Sigmoid colon (tissue), 7 donors: ENCODE results near the gene ZNF362. TPM values are rescaled to one million over a fixed set of nuclear protein-coding genes. Genes with fewer than 3 reads are reported as not detected.

ENCODE experiments used
- DNase-seq: peaks from one replicate; pipeline ENCODE4 v3.0.0-alpha.2; 2019
- H3K27ac ChIP-seq, 4 donors: fragments of 200-600 bp; sonication (generic); one replicate each; pipeline ENCODE4 v1.5.1; 2016 to 2019; ENCODE audit warnings: mild to moderate bottlenecking in 1 of 4
- H3K27me3 ChIP-seq, 3 donors: fragments of 200-600 bp; sonication (generic); one replicate each; pipeline ENCODE4 v1.5.1; 2019; ENCODE audit warnings: mild to moderate bottlenecking in 1 of 3
- H3K36me3 ChIP-seq, 4 donors: fragments of 200-600 bp; sonication (generic); one replicate each; pipeline ENCODE4 v1.5.1; 2016 to 2019
- H3K4me1 ChIP-seq, 4 donors: fragments of 200-600 bp; sonication (generic); one replicate each; pipeline ENCODE4 v1.5.1; 2017 to 2019
- H3K4me3 ChIP-seq, 4 donors: fragments of 200-600 bp; sonication (generic); one replicate each; pipeline ENCODE4 v1.5.1; 2017 to 2019; ENCODE audit warnings: mild to moderate bottlenecking in 2 of 4, moderate library complexity in 1 of 4
- H3K9me3 ChIP-seq, 4 donors: fragments of 200-600 bp in 3 of 4; sonication (generic) in 3 of 4; one replicate each; pipeline versions ENCODE4 v1.5.1 to v1.6.1; 2013 to 2019
- CTCF ChIP-seq, 4 experiments: fragments of 450-650 bp in 3 of 4; fragments of 200-600 bp in 1 of 4; IDR thresholded peaks; one replicate each; pipeline ENCODE4 v1.5.1; 2016 to 2019; ENCODE audit warnings: antibody characterized with exemption in 4 of 4, mild to moderate bottlenecking in 3 of 4, moderate library complexity in 2 of 4
- EP300 ChIP-seq, 4 donors: sonication (generic); formaldehyde crosslinking; IDR thresholded peaks; one replicate each; pipeline ENCODE4 v1.6.1; 2017; ENCODE audit warnings: antibody characterized with exemption in 4 of 4
- POLR2A ChIP-seq, 2 donors: fragments of 450-650 bp; IDR thresholded peaks; one replicate each; pipeline ENCODE4 v1.6.1; 2016; ENCODE audit warnings: antibody characterized with exemption in 2 of 2, mild to moderate bottlenecking in 2 of 2, moderate library complexity in 2 of 2
- POLR2AphosphoS5 ChIP-seq, 4 donors: sonication (generic); formaldehyde crosslinking; IDR thresholded peaks; one replicate each; pipeline ENCODE4 v1.6.1; 2017; ENCODE audit warnings: antibody characterized with exemption in 4 of 4
- WGBS, 2 donors: extraction: QIAGEN DNeasy Blood & Tissue Kit; methylation state at CpG; one replicate each; pipeline ENCODE4 v1.1.7; 2013; 5-methylcytosine and 5-hydroxymethylcytosine counted together
- intact Hi-C: fragments of 100-400 bp; cut with DNase I; formaldehyde crosslinking; loops from one replicate; pipeline ENCODE4 v1.15.1; 2023
- polyA plus RNA-seq, 3 donors: library from polyadenylated mRNA; stranded (reverse); fragments of 200-250 nt; gene quantifications; one replicate each; pipeline ENCODE4 v1.2.3, GENCODE V29; 2013
- total RNA-seq, 4 donors: library from RNA; depleted of rRNA; stranded (reverse); fragments of >200 nt; gene quantifications; one replicate each; pipeline ENCODE4 v1.1.0, GENCODE V29; 2016
- donor health status: healthy with polysubstance abuse.
- donor health status: Bipolar disorder and iron deficiency.
- donor health status: healthy.

Gene ZNF362
- total and polyA plus RNA-seq, 7 donors: 3.5 to 18.8 (median 11.2) TPM

GRCh38 chr1:33298623-33299277, 42.5 kb downstream of the ZNF362 start:
- TF ChIP-seq POLR2A (IDR thresholded peaks at IDR 0.05) (no peak), CTCF (IDR thresholded peaks at IDR 0.05) (peak; percentile 54 to 94 (median 85))
- Histone ChIP-seq H3K27ac (peak overlapping the region in 2 of 4 donors; percentile 1 to 28), H3K36me3 (peaks cover 5 to 36% (median 12%) of the 10 kb centered on the region in 4 donors), H3K4me1 (peaks cover 0 to 31% (median 22%) of the 10 kb centered on the region in 4 donors), H3K9me3 (no peaks in the 10 kb centered on the region), H3K4me3 (no peak overlapping the region), H3K27me3 (no peaks in the 10 kb centered on the region)
- intact Hi-C loops: loop anchor here (5.0 kb wide), 1 partner anchor 34 kb away; no protein-coding TSS in a partner anchor
- DNase-seq: peak; percentile 85
- WGBS, 2 donors: 74 to 80% methylated on average over 18 of the region's 18 CpGs

- DNase-seq: peak; percentile 64
- Histone ChIP-seq H3K9me3 (no peaks in the 10 kb centered on the region), H3K27me3 (no peaks in the 10 kb centered on the region), H3K4me1 (peaks cover 0 to 31% (median 22%) of the 10 kb centered on the region in 4 donors), H3K36me3 (peaks cover 5 to 33% (median 12%) of the 10 kb centered on the region in 4 donors), H3K27ac (peak overlapping the region in 3 of 4 donors; percentile 15 to 69 (median 44)), H3K4me3 (no peak overlapping the region)
- intact Hi-C loops: loop anchor here (5.0 kb wide), 1 partner anchor 33 kb away; no protein-coding TSS in a partner anchor
- TF ChIP-seq EP300 (IDR thresholded peaks at IDR 0.05): no peak
- WGBS, 2 donors: 93 to 95% methylated on average over 15 of the region's 15 CpGs
These were observed 43.3 kb downstream of the ZNF362 start for GRCh38 chr1:33299461-33300155.

DNA sequence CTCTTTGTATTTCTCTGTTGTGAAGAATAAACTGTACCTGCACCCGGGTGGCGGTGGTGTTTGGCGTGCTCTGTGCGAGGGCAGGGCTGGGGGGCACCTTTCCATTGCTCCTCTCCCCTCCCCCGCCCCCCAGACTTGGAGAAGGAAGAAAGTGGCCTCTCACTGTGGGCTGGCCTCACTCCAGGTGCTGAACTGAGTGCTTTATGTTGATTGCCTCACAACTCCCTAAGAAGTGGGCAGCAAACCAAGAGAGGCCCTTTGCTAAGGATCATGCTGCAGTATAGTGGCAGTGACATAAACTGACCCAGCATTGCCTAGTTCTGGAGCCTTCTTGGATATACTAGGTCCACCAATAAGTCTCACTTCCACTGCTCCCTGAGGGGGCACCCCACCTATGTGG, 44.4 kb downstream of the ZNF362 start:
- H3K36me3 ChIP-seq: peaks cover 3 to 26% (median 5%) of the 10 kb centered on the region in 4 donors
- WGBS, 2 donors: 64 to 80% methylated on average over 5 of the region's 5 CpGs
- H3K27me3 ChIP-seq: no peaks in the 10 kb centered on the region
- H3K9me3 ChIP-seq: no peaks in the 10 kb centered on the region
- peaks cover 0 to 24% (median 16%) of the 10 kb centered on the region in 4 donors for H3K4me1 ChIP-seq
- intact Hi-C loops: no loop called here
- peak; percentile 95 for DNase-seq
- H3K4me3 ChIP-seq: no peak overlapping the region
- H3K27ac ChIP-seq: peak overlapping the region; percentile 19 to 70 (median 70)
- no peak for TF ChIP-seq POLR2A (IDR thresholded peaks at IDR 0.05)
- TF ChIP-seq POLR2AphosphoS5 (IDR thresholded peaks at IDR 0.05): peak in 3 of 4 donors; percentile 43 to 56 (median 56)

GRCh38 chr1:33301273-33301984, 45.1 kb downstream of the ZNF362 start:
- H3K9me3 ChIP-seq: no peaks in the 10 kb centered on the region
- peak overlapping the region; percentile 19 to 70 (median 70) for H3K27ac ChIP-seq
- peaks cover 0 to 21% (median 19%) of the 10 kb centered on the region in 4 donors for H3K4me1 ChIP-seq
- intact Hi-C loops: no loop called here
- no peak overlapping the region for H3K4me3 ChIP-seq
- TF ChIP-seq POLR2A (IDR thresholded peaks at IDR 0.05) (no peak), CTCF (IDR thresholded peaks at IDR 0.05) (no peak), EP300 (IDR thresholded peaks at IDR 0.05) (no peak), POLR2AphosphoS5 (IDR thresholded peaks at IDR 0.05) (no peak)
- peaks cover 3 to 18% (median 5%) of the 10 kb centered on the region in 4 donors for H3K36me3 ChIP-seq
- DNase-seq: peak; percentile 77
- WGBS, 2 donors: 91 to 92% methylated on average over 4 of the region's 4 CpGs
- H3K27me3 ChIP-seq: peaks cover 0 to under 1% (median 0%) of the 10 kb centered on the region in 3 donors

DNA sequence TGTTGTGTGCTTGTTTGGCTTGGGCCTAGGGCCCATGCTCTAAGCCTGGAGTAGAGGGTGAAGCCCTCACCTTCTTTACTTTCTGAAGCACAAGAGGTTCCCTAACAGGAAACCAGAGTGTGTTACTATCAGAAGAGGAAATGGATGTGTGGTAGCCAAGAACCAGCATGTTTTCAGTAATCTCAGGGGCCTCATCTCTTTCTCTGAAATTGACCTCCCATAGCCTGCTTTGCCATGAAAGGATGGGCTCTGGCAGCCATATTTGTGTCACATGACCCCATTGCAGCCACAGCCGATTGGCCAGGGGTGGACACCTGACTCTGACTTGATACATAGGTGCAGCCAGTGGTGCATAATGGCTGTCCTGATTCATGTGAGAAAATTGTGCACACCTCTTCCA, 46.0 kb downstream of the ZNF362 start:
- no peak overlapping the region for H3K27ac ChIP-seq
- WGBS, 2 donors: 95% methylated on average over 1 of the region's 1 CpG
- H3K36me3 ChIP-seq: peaks cover 3 to 10% (median 5%) of the 10 kb centered on the region in 4 donors
- intact Hi-C loops: no loop called here
- peak; percentile 22 for DNase-seq
- peaks cover 3 to 9% (median 6%) of the 10 kb centered on the region in 3 donors for H3K27me3 ChIP-seq
- no peak overlapping the region for H3K4me3 ChIP-seq
- no peak for TF ChIP-seq POLR2AphosphoS5 (IDR thresholded peaks at IDR 0.05)
- no peak for TF ChIP-seq POLR2A (IDR thresholded peaks at IDR 0.05)
- TF ChIP-seq EP300 (IDR thresholded peaks at IDR 0.05): no peak
- TF ChIP-seq CTCF (IDR thresholded peaks at IDR 0.05): no peak
- peaks cover 0 to 30% (median 27%) of the 10 kb centered on the region in 4 donors for H3K4me1 ChIP-seq
- H3K9me3 ChIP-seq: no peaks in the 10 kb centered on the region
